Mesenteric fat pad (tissue), 1 donor: ENCODE data around the gene PCSK5. TPM values are rescaled to one million over a fixed set of nuclear protein-coding genes. Genes with fewer than 3 reads are reported as not detected.
"Not testable (repeated sequence)": the region's sequence is repeated elsewhere in the genome, so short reads cannot be mapped to it uniquely, and the experiment has no call there.

Experiments
- DNase-seq: peaks from one replicate; pipeline ENCODE4 v3.0.0-alpha.2; 2020; ENCODE audit warnings: low spot score
- total RNA-seq: library from RNA; stranded (reverse); fragmentation: NEBNext Ultra II Directional; extraction: Animal tissue kit (Norgen Biotek cat#: 25700); gene quantifications from one replicate; pipeline ENCODE4 v1.2.1, GENCODE V29; 2021
- donor health status: DM: yes; HTN: yes; CAD: no.

Gene PCSK5
- total RNA-seq, 1 donor from 2014 or later: 79.6 TPM

GRCh38 chr9:76049341-76049740 is 158.9 kb downstream of the PCSK5 start:
- no peak for DNase-seq

- no peak for DNase-seq
Measured at GRCh38 chr9:76067696-76068095, 177.2 kb downstream of the PCSK5 start.

- no peak for DNase-seq
Measured at GRCh38 chr9:76077537-76077936, 187.1 kb downstream of the PCSK5 start.

GRCh38 chr9:76081281-76081680 is 190.8 kb downstream of the PCSK5 start:
- not testable (repeated sequence) for DNase-seq

- DNase-seq: no peak
Measured at GRCh38 chr9:76082057-76082456, 191.6 kb downstream of the PCSK5 start.

GRCh38 chr9:76085596-76085995 is 195.1 kb downstream of the PCSK5 start:
- no peak for DNase-seq

GRCh38 chr9:76086539-76086938 is 196.1 kb downstream of the PCSK5 start:
- DNase-seq: no peak

GRCh38 chr9:76087976-76088375 is 197.5 kb downstream of the PCSK5 start:
- no peak for DNase-seq

GRCh38 chr9:76090330-76090729 is 199.9 kb downstream of the PCSK5 start:
- no peak for DNase-seq

GRCh38 chr9:76090909-76091308 is 200.4 kb downstream of the PCSK5 start:
- DNase-seq: no peak

GRCh38 chr9:76092572-76092971 is 202.1 kb downstream of the PCSK5 start:
- no peak for DNase-seq

GRCh38 chr9:76095585-76095984 is 205.1 kb downstream of the PCSK5 start:
- no peak for DNase-seq

- no peak for DNase-seq
Measured at GRCh38 chr9:76099516-76099915, 209.0 kb downstream of the PCSK5 start.

- DNase-seq: no peak
Measured at GRCh38 chr9:76101075-76101474, 210.6 kb downstream of the PCSK5 start.

- DNase-seq: no peak
Measured at GRCh38 chr9:76101491-76101890, 211.0 kb downstream of the PCSK5 start.

- no peak for DNase-seq
Measured at GRCh38 chr9:76101947-76102346, 211.5 kb downstream of the PCSK5 start.

GRCh38 chr9:76103531-76104315 is 213.2 kb downstream of the PCSK5 start:
- no peak for DNase-seq

GRCh38 chr9:76107482-76107881 is 217.0 kb downstream of the PCSK5 start:
- no peak for DNase-seq

- no peak for DNase-seq
Measured at GRCh38 chr9:76109953-76110352, 219.5 kb downstream of the PCSK5 start.

GRCh38 chr9:76112151-76112550 is 221.7 kb downstream of the PCSK5 start:
- no peak for DNase-seq

GRCh38 chr9:76114144-76114543 is 223.7 kb downstream of the PCSK5 start:
- DNase-seq: no peak

GRCh38 chr9:76115396-76115795 is 224.9 kb downstream of the PCSK5 start:
- no peak for DNase-seq

GRCh38 chr9:76115982-76116646 is 225.6 kb downstream of the PCSK5 start:
- DNase-seq: no peak
